ENCODE measurements around the gene SLF2.

DNA sequence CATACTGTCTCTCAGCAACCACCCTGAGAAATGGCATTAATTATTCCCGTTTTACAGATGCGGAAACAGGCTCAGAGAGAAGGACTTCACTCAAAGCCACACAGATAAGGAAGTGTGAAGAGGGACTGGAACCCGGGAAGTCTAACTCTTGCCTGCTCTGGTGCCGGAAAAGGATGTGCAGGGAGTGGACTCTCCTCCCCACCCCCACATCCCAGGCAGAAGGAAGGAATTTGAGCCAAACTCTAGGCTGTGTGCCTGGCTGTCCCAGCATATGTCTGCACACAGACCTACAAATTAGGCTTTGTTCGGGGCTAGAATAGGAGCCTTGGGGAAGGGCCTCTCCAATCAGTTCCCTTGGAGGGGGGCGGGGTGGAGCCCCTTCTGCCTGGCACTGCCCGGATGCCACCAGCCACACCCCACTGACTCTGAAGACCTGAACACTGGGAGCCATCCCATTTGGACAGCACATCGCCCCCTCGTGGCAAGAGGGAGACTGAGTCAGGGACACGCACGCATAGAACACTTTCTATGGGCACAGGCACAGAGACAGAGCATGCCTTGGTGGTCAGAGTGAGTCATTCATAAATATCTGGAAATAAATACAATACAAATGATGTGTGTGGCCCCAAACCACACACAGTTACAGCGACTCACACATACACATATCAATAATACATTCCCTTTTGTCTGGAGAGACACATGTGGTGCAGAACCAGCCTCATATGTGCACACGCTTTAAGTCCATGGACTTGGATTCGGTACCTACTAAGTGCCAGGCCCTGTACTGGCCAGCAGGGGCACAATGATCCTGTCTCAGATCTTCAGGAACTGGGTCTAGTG lies 100.0 kb downstream of the SLF2 start:
- TF ChIP-seq CTCF (IDR thresholded peaks at IDR 0.05) (peak; percentile 91 to 92 (median 92)), EP300 (IDR thresholded peaks at IDR 0.05) (no peak), POLR2A (IDR thresholded peaks at IDR 0.05) (no peak)
